Measurements from ENCODE around the gene OR2D2. TPM values are rescaled to one million over a fixed set of nuclear protein-coding genes. Genes with fewer than 3 reads are reported as not detected.

OR2D2 gene
- total RNA-seq (2013; cell fraction: nucleolus; rRNA removed) = 8.0 and 9.1 TPM in 2 replicates
- total RNA-seq (2014; rRNA removed) = 0.11 TPM in 1 of 2 replicates, not detected in the other
- 0.23 TPM in 1 of 2 replicates, not detected in the other for total RNA-seq (2014; rRNA removed; fragmentation: Illumina TruSeq; extraction: Trizol)
- total RNA-seq (2021) = not detected in 2 replicates
- not detected for polyA plus RNA-seq (2011; ENCODE audit: low read depth)
- not detected in 2 replicates for polyA plus RNA-seq (2011; rRNA removed)
- not detected in 2 replicates for polyA plus RNA-seq (2011; cell fraction: cytosol; rRNA removed)
- 0.30 and 0.32 TPM in 2 replicates for polyA plus RNA-seq (2011; cell fraction: nucleus; rRNA removed)
- not detected in 2 replicates for polyA plus RNA-seq (2012)
- not detected in 2 replicates for polyA plus RNA-seq (2014; fragmentation: Illumina TruSeq; extraction: Trizol)
- not detected for polyA plus RNA-seq (2014; fragmentation: Nextera tagmentation; extraction: Ambion mirVana)
- not detected in 2 replicates for polyA plus RNA-seq (2014; rRNA removed)
- not detected for polyA plus RNA-seq (2016; fragmentation: Nextera tagmentation; extraction: Ambion mirVana)
- 2.6 and 3.1 TPM in 2 replicates for polyA minus RNA-seq (2011; rRNA and poly(A)+ RNA removed)
- not detected in 2 replicates for polyA minus RNA-seq (2011; cell fraction: cytosol; rRNA and poly(A)+ RNA removed)
- polyA minus RNA-seq (2011; cell fraction: nucleus; rRNA and poly(A)+ RNA removed) = 1.9 and 6.4 TPM in 2 replicates
- not detected for Bru-seq, nascent RNA
- percentile 30 among the genes with signal in this experiment for BruChase-seq, experiment 1, labeled RNA remaining after a 6-hour chase
- BruChase-seq, experiment 2, labeled RNA remaining after a 2-hour chase = percentile 43 among the genes with signal in this experiment
- long read RNA-seq, experiment 1 = 0 reads
- long read RNA-seq, experiment 2 = 0 reads

GRCh38 chr11:6892400-6892799 is at the start of gene OR2D2:
OR2D2 (minus strand) TSS chr11:6892500; CDS start chr11:6892500, 0 bp downstream.
- no peak within 1 kb of the TSS for H3K4me2 ChIP-seq (ENCODE audit: control insufficient read depth, insufficient read depth)
- DNase-seq (ENCODE audit: low read depth, low spot score) (no peak), FAIRE-seq (no peak), ATAC-seq (no peak)
- no TSS peak for BruUV-seq (replicated peaks)
- no peak within 1 kb of the TSS for H3K9ac ChIP-seq (ENCODE audit: control insufficient read depth, insufficient read depth, low read length)
- H3K79me2 ChIP-seq (ENCODE audit: control insufficient read depth, insufficient read depth, low read length) = no peaks in the 10 kb centered on the region
- POLR2A ChIA-PET = no interaction called here
- no peak within 1 kb of the TSS for H2AFZ ChIP-seq (ENCODE audit: control insufficient read depth, low read depth, low read length)
- SMC1A ChIA-PET (ENCODE audit: uncharacterized antibody, unreplicated experiment) = no interaction called here
- WGBS (ENCODE audit: insufficient coverage, insufficient replicate concordance, low lambda C conversion rate, missing lambda C conversion rate) = 17% methylated on average over 2 of the region's 2 CpGs
- H4K20me1 ChIP-seq (ENCODE audit: control insufficient read depth, insufficient read depth) = no peaks in the 10 kb centered on the region
- in situ Hi-C loops (cut with MboI) (no loop called here), intact Hi-C loops (cut with micrococcal nuclease; ENCODE audit: unreplicated experiment) (no loop called here)
- H3K36me3 ChIP-seq (ENCODE audit: control insufficient read depth in 2 of 2, insufficient read depth in 2 of 2, low read length in 1 of 2) = no peaks in the 10 kb centered on the region
- CTCF ChIA-PET = interaction anchor here (0.6 kb wide), 1 partner anchor 234 kb away, joined by 3 read pairs; no protein-coding TSS in a partner anchor
- no peaks in the 10 kb centered on the region for H3K4me1 ChIP-seq (ENCODE audit: control insufficient read depth, insufficient read depth, low read length)
- H3K9me3 ChIP-seq (replicated peaks; ENCODE audit: control insufficient read depth, insufficient read depth, low read length) = no peaks in the 10 kb centered on the region
- H3K27me3 ChIP-seq (replicated peaks in 1 of 2; ENCODE audit: control insufficient read depth in 2 of 2, insufficient read depth in 2 of 2, low read length in 1 of 2) = no peaks in the 10 kb centered on the region
- RAD21 ChIA-PET (ENCODE audit: unreplicated experiment) = no interaction called here
- no peak within 1 kb of the TSS for H3K27ac ChIP-seq (ENCODE audit: control insufficient read depth, insufficient read depth)
- no peak for TF ChIP-seq WRNIP1 (IDR thresholded peaks at IDR 0.05; ENCODE audit: borderline replicate concordance, low read depth, low read length)
- no peak for TF ChIP-seq CUX1 (IDR thresholded peaks at IDR 0.05; ENCODE audit: insufficient replicate concordance, low read depth, low read length)
- no peak for TF ChIP-seq KAT2A (conservative IDR thresholded peaks at IDR 0.05; ENCODE audit: control insufficient read depth, low read depth, low read length)
- TF ChIP-seq, protein P1, sequence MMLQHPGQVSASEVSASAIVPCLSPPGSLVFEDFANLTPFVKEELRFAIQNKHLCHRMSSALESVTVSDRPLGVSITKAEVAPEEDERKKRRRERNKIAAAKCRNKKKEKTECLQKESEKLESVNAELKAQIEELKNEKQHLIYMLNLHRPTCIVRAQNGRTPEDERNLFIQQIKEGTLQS (IDR thresholded peaks at IDR 0.05; ENCODE audit: borderline replicate concordance, extremely low read depth, low read depth, low read length) = no peak
- TF ChIP-seq HDGF (IDR thresholded peaks at IDR 0.05) = no peak
- TF ChIP-seq ESRRA (IDR thresholded peaks at IDR 0.05; ENCODE audit: low read length) = no peak
- TF ChIP-seq GATAD2B (conservative IDR thresholded peaks at IDR 0.05; ENCODE audit: low read depth) = no peak
- no peak for TF ChIP-seq ETV6 (conservative IDR thresholded peaks at IDR 0.05 in 1 of 2, IDR thresholded peaks at IDR 0.05 in 1 of 2; ENCODE audit: borderline replicate concordance in 1 of 2, low read depth in 1 of 2)
- TF ChIP-seq, protein P2, sequence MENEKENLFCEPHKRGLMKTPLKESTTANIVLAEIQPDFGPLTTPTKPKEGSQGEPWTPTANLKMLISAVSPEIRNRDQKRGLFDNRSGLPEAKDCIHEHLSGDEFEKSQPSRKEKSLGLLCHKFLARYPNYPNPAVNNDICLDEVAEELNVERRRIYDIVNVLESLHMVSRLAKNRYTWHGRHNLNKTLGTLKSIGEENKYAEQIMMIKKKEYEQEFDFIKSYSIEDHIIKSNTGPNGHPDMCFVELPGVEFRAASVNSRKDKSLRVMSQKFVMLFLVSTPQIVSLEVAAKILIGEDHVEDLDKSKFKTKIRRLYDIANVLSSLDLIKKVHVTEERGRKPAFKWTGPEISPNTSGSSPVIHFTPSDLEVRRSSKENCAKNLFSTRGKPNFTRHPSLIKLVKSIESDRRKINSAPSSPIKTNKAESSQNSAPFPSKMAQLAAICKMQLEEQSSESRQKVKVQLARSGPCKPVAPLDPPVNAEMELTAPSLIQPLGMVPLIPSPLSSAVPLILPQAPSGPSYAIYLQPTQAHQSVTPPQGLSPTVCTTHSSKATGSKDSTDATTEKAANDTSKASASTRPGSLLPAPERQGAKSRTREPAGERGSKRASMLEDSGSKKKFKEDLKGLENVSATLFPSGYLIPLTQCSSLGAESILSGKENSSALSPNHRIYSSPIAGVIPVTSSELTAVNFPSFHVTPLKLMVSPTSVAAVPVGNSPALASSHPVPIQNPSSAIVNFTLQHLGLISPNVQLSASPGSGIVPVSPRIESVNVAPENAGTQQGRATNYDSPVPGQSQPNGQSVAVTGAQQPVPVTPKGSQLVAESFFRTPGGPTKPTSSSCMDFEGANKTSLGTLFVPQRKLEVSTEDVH (IDR thresholded peaks at IDR 0.05; ENCODE audit: low read depth, partially characterized antibody) = no peak
- no peak for TF ChIP-seq STAT1 (conservative IDR thresholded peaks at IDR 0.05)
- H3K4me3 ChIP-seq = no peak within 1 kb of the TSS

Measured in GM12878 (cell line).